Measurements from ENCODE around the gene CHST3.
"Not testable (repeated sequence)": the region's sequence is repeated elsewhere in the genome, so short reads cannot be mapped to it uniquely, and the experiment has no call there.

Gene CHST3

GRCh38 chr10:71964098-71964742 lies at the start of gene CHST3:
CHST3 (plus strand) TSS chr10:71964395; CDS start chr10:72005843, 41,448 bp downstream.
- no peak for DNase-seq (ENCODE audit: low read depth, low spot score)
- H3K27ac ChIP-seq: peak within 1 kb of the TSS; percentile 76

GRCh38 chr10:71916827-71917226 lies 47.4 kb upstream of the CHST3 start:
- no peak for DNase-seq (ENCODE audit: low read depth, low spot score)
- no peak overlapping the region for H3K27ac ChIP-seq

GRCh38 chr10:71918992-71919391 lies 45.2 kb upstream of the CHST3 start:
- DNase-seq (ENCODE audit: low read depth, low spot score): no peak
- H3K27ac ChIP-seq: peak overlapping the region; percentile 62

- peak overlapping the region; percentile 62 for H3K27ac ChIP-seq
- DNase-seq (ENCODE audit: low read depth, low spot score): not testable (repeated sequence)
Observed at GRCh38 chr10:71919956-71920539, 44.1 kb upstream of the CHST3 start.

- no peak for DNase-seq (ENCODE audit: low read depth, low spot score)
- H3K27ac ChIP-seq: peak overlapping the region; percentile 62
Observed at GRCh38 chr10:71920540-71921323, 43.5 kb upstream of the CHST3 start.

- H3K27ac ChIP-seq: peak overlapping the region; percentile 62
- no peak for DNase-seq (ENCODE audit: low read depth, low spot score)
Observed at GRCh38 chr10:71921324-71922027, 42.7 kb upstream of the CHST3 start.

GRCh38 chr10:71923138-71923692 lies 41.0 kb upstream of the CHST3 start:
- H3K27ac ChIP-seq: no peak overlapping the region
- no peak for DNase-seq (ENCODE audit: low read depth, low spot score)

GRCh38 chr10:71924771-71925170 lies 39.4 kb upstream of the CHST3 start:
- no peak for DNase-seq (ENCODE audit: low read depth, low spot score)
- no peak overlapping the region for H3K27ac ChIP-seq

- no peak for DNase-seq (ENCODE audit: low read depth, low spot score)
- H3K27ac ChIP-seq: no peak overlapping the region
Observed at GRCh38 chr10:71927159-71927558, 37.0 kb upstream of the CHST3 start.

GRCh38 chr10:71927776-71928592 lies 36.2 kb upstream of the CHST3 start:
- DNase-seq (ENCODE audit: low read depth, low spot score): no peak

GRCh38 chr10:71931295-71931694 lies 32.9 kb upstream of the CHST3 start:
- no peak for DNase-seq (ENCODE audit: low read depth, low spot score)
- no peak overlapping the region for H3K27ac ChIP-seq

More at GRCh38 chr10:71927776-71928592, 36.2 kb upstream of the CHST3 start:
- no peak overlapping the region for H3K27ac ChIP-seq

- DNase-seq (ENCODE audit: low read depth, low spot score): no peak
- H3K27ac ChIP-seq: no peak overlapping the region
Observed at GRCh38 chr10:71933651-71934050, 30.5 kb upstream of the CHST3 start.

GRCh38 chr10:71938211-71938610 lies 26.0 kb upstream of the CHST3 start:
- H3K27ac ChIP-seq: no peak overlapping the region
- no peak for DNase-seq (ENCODE audit: low read depth, low spot score)

GRCh38 chr10:71939304-71939703 lies 24.9 kb upstream of the CHST3 start:
- no peak overlapping the region for H3K27ac ChIP-seq
- DNase-seq (ENCODE audit: low read depth, low spot score): no peak

GRCh38 chr10:71939861-71940474 lies 24.2 kb upstream of the CHST3 start:
- no peak for DNase-seq (ENCODE audit: low read depth, low spot score)
- no peak overlapping the region for H3K27ac ChIP-seq

- DNase-seq (ENCODE audit: low read depth, low spot score): no peak
- H3K27ac ChIP-seq: no peak overlapping the region
Observed at GRCh38 chr10:71940752-71941151, 23.4 kb upstream of the CHST3 start.

GRCh38 chr10:71941318-71941717 lies 22.9 kb upstream of the CHST3 start:
- no peak overlapping the region for H3K27ac ChIP-seq
- no peak for DNase-seq (ENCODE audit: low read depth, low spot score)

- no peak overlapping the region for H3K27ac ChIP-seq
- DNase-seq (ENCODE audit: low read depth, low spot score): no peak
Observed at GRCh38 chr10:71945819-71946474, 18.2 kb upstream of the CHST3 start.

GRCh38 chr10:71946700-71947099 lies 17.5 kb upstream of the CHST3 start:
- DNase-seq (ENCODE audit: low read depth, low spot score): no peak
- H3K27ac ChIP-seq: no peak overlapping the region

All from epithelial cell of prostate (primary cell).